Naive B cell (primary cell): Measurements from ENCODE around the gene BMX. TPM values are rescaled to one million over a fixed set of nuclear protein-coding genes. Genes with fewer than 3 reads are reported as not detected.

Experiments used
- ATAC-seq, 2 donors: fragments of 150-1000 bp; cut with Tn5 transposase; 2 replicates each; pipeline ENCODE4 v1.10.0; 2021; ENCODE audit warnings: low read depth in 2 of 2, mild to moderate bottlenecking in 2 of 2, moderate library complexity in 2 of 2
- DNase-seq: peaks from one replicate; pipeline ENCODE4 v3.0.0; 2022
- H3K27ac Mint-ChIP-seq, 6 donors: one replicate each; pipeline ENCODE4 v1.8.0; 2020 to 2022; ENCODE audit warnings: mild to moderate bottlenecking in 6 of 6, mixed read lengths in 6 of 6, moderate library complexity in 5 of 6, inconsistent platforms in 2 of 6
- H3K27me3 Mint-ChIP-seq, 3 donors: one replicate each; pipeline ENCODE4 v1.8.0; 2021 to 2022; ENCODE audit warnings: mixed read lengths in 3 of 3, mild to moderate bottlenecking in 1 of 3
- H3K36me3 Mint-ChIP-seq, 2 donors: one replicate each; pipeline ENCODE4 v1.8.0; 2020 to 2022; ENCODE audit warnings: mixed read lengths in 2 of 2, inconsistent platforms in 1 of 2, mild to moderate bottlenecking in 1 of 2
- H3K4me1 Mint-ChIP-seq, 3 donors: one replicate each; pipeline ENCODE4 v1.8.0; 2020 to 2022; ENCODE audit warnings: mixed read lengths in 3 of 3, inconsistent platforms in 1 of 3, mild to moderate bottlenecking in 1 of 3, moderate library complexity in 1 of 3
- H3K4me3 Mint-ChIP-seq, 8 donors: one replicate each; pipeline ENCODE4 v1.8.0; 2020 to 2022; ENCODE audit warnings: mild to moderate bottlenecking in 8 of 8, mixed read lengths in 8 of 8, moderate library complexity in 8 of 8, inconsistent platforms in 2 of 8
- H3K9me3 Mint-ChIP-seq, 7 donors: one replicate each; pipeline ENCODE4 v1.8.0; 2020 to 2022; ENCODE audit warnings: mixed read lengths in 7 of 7, mild to moderate bottlenecking in 5 of 7, inconsistent platforms in 2 of 7, moderate library complexity in 1 of 7
- polyA plus RNA-seq, 6 donors: library from polyadenylated mRNA; unstranded; fragments of 300-500 nt; fragmentation: Illumina TruSeq; gene quantifications; one replicate each; pipeline ENCODE4 v1.2.3, GENCODE V29; 2021; ENCODE audit warnings: low read depth in 6 of 6

BMX gene
- not detected for polyA plus RNA-seq

DNA sequence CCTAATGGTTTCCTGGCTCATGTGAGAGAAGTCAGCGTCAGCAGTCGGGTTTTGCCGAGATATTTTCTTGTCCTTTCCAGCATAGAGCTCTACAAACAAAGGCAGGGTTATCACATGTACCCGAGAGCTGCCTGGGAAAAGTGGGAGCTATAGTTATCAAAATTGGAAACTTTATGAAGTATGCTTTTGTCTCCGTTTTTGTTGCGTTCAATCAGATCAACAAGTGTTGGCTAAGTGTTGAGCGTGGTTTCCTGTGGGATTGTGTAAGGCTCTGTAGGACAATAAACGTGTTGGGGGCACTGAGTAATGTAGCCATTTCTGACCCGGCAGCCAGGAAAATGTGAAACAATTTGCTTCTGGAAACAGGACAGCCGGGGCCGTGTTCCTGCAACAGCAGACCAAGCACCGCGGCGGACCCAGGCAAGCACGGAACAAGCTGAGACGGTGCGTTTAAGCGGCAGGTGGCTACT lies at the start of gene BMX:
BMX (plus strand) TSS at position 311 of the 470 bp plus-strand sequence. CDS start 7,547 bp downstream, outside the sequence.
- H3K9me3 Mint-ChIP-seq = no peaks in the 10 kb centered on the region
- peaks cover 0 to 7% (median 3%) of the 10 kb centered on the region in 3 donors for H3K4me1 Mint-ChIP-seq
- H3K27me3 Mint-ChIP-seq = peaks cover 9 to 77% (median 25%) of the 10 kb centered on the region in 3 donors
- H3K27ac Mint-ChIP-seq = peak within 1 kb of the TSS in 1 of 6 donors; percentile 69
- H3K36me3 Mint-ChIP-seq = no peaks in the 10 kb centered on the region
- no peak for ATAC-seq
- H3K4me3 Mint-ChIP-seq = no peak within 1 kb of the TSS
- DNase-seq = no peak

- DNase-seq = no peak
- no peaks in the 10 kb centered on the region for H3K4me1 Mint-ChIP-seq
- H3K27me3 Mint-ChIP-seq = peaks cover 0 to 35% (median 0%) of the 10 kb centered on the region in 3 donors
- no peak overlapping the region for H3K4me3 Mint-ChIP-seq
- no peak overlapping the region for H3K27ac Mint-ChIP-seq
- no peak for ATAC-seq
- no peaks in the 10 kb centered on the region for H3K9me3 Mint-ChIP-seq
- no peaks in the 10 kb centered on the region for H3K36me3 Mint-ChIP-seq
Measured at GRCh38 chrX:15451913-15452312, 48.7 kb upstream of the BMX start.

- H3K36me3 Mint-ChIP-seq = no peaks in the 10 kb centered on the region
- peak overlapping the region in 2 of 6 donors; percentile 17 to 78 for H3K27ac Mint-ChIP-seq
- H3K9me3 Mint-ChIP-seq = no peaks in the 10 kb centered on the region
- ATAC-seq = no peak
- H3K4me3 Mint-ChIP-seq = no peak overlapping the region
- peaks cover 0 to 17% (median 9%) of the 10 kb centered on the region in 3 donors for H3K27me3 Mint-ChIP-seq
- DNase-seq = no peak
- H3K4me1 Mint-ChIP-seq = peaks cover 0 to 6% (median 4%) of the 10 kb centered on the region in 3 donors
Measured at GRCh38 chrX:15464704-15465103, 35.9 kb upstream of the BMX start.

DNA sequence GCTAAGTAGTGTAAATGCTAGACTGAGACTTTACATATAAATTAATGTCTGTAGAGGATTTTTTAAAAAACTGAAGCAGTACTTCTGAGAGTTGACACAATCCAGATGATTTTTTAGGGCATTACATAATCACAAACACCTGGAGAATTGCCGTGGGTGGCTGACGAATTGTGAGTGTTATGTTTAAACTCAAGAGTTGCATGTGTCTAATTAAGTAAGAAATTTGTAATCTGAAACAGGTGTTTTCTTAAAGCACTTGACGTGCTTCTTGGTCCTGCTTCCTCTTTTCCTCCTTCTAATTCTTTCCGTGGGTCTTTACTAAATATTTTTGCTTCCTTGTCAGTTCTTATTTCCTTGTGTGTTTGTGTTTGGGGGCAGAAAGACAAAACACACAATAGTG lies 35.3 kb upstream of the BMX start:
- peak overlapping the region in 4 of 6 donors; percentile 3 to 78 (median 12) for H3K27ac Mint-ChIP-seq
- H3K4me3 Mint-ChIP-seq = no peak overlapping the region
- DNase-seq (peak; percentile 18), ATAC-seq (peak; percentile 65 to 71)
- peaks cover 0 to 6% (median 4%) of the 10 kb centered on the region in 3 donors for H3K4me1 Mint-ChIP-seq
- no peaks in the 10 kb centered on the region for H3K36me3 Mint-ChIP-seq
- no peaks in the 10 kb centered on the region for H3K9me3 Mint-ChIP-seq
- H3K27me3 Mint-ChIP-seq = peaks cover 0 to 16% (median 6%) of the 10 kb centered on the region in 3 donors

- Mint-ChIP-seq H3K4me3 (no peak overlapping the region), H3K27ac (peak overlapping the region in 2 of 6 donors; percentile 17), H3K27me3 (peaks cover 0 to 9% (median 5%) of the 10 kb centered on the region in 3 donors), H3K36me3 (no peaks in the 10 kb centered on the region), H3K4me1 (peaks cover 0 to 6% (median 4%) of the 10 kb centered on the region in 3 donors), H3K9me3 (no peaks in the 10 kb centered on the region)
- no peak for DNase-seq
- ATAC-seq = no peak
Measured at GRCh38 chrX:15465896-15466651, 34.5 kb upstream of the BMX start.

- Mint-ChIP-seq H3K27me3 (peaks cover 0 to 9% (median 5%) of the 10 kb centered on the region in 3 donors), H3K4me1 (peaks cover 0 to 6% (median 4%) of the 10 kb centered on the region in 3 donors), H3K27ac (peak overlapping the region in 2 of 6 donors; percentile 21 to 24), H3K9me3 (no peaks in the 10 kb centered on the region), H3K4me3 (no peak overlapping the region), H3K36me3 (no peaks in the 10 kb centered on the region)
- DNase-seq (no peak), ATAC-seq (no peak)
Measured at GRCh38 chrX:15468036-15468435, 32.6 kb upstream of the BMX start.

DNA sequence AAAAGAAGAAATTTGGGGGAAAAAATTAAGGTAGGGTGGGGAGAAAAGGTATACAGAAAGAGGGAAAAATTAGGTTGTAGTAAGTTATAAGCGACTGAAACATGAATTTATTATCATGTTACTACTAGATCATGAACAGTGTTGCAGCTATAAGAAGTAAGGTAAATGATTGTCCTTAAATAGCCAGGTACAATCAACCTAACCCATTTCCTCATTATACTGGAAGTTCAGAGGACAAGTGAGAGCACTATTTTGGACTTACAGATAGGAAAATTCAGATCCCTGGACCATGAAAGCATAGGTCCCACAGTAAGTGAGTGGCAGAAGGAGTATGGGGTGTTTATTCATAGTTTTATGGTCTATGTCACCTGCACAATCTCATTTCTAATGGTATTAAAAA lies 31.0 kb upstream of the BMX start:
- H3K27ac Mint-ChIP-seq = no peak overlapping the region
- no peak for DNase-seq
- ATAC-seq = no peak
- H3K4me3 Mint-ChIP-seq = no peak overlapping the region
- peaks cover 0 to 6% (median 4%) of the 10 kb centered on the region in 3 donors for H3K4me1 Mint-ChIP-seq
- no peaks in the 10 kb centered on the region for H3K36me3 Mint-ChIP-seq
- peaks cover 0 to 14% (median 5%) of the 10 kb centered on the region in 3 donors for H3K27me3 Mint-ChIP-seq
- no peaks in the 10 kb centered on the region for H3K9me3 Mint-ChIP-seq

DNA sequence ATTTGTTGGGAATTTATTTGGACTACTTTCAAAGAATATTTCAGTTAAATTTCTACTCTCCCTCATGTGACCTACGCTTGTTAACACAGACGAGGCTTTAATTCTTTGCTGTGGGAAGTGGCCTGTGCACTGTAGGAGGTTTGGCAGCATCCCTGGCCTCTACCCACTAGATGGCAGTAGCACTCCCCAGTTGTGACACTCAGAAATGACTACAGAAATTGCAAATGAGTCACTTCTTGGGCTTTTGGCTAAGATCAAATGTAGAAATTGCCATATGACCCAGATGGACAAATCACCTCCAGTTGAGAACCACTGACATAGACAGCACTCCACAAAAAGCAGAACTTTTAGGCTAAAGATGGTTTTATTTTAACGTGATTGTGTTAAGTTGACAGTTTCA lies 29.6 kb upstream of the BMX start:
- no peak overlapping the region for H3K4me3 Mint-ChIP-seq
- no peaks in the 10 kb centered on the region for H3K36me3 Mint-ChIP-seq
- ATAC-seq (peak; percentile 38 to 67), DNase-seq (peak; percentile 25)
- H3K9me3 Mint-ChIP-seq = no peaks in the 10 kb centered on the region
- peak overlapping the region in 1 of 6 donors; percentile 47 for H3K27ac Mint-ChIP-seq
- peaks cover 0 to 17% (median 0%) of the 10 kb centered on the region in 3 donors for H3K27me3 Mint-ChIP-seq
- no peaks in the 10 kb centered on the region for H3K4me1 Mint-ChIP-seq

- Mint-ChIP-seq H3K27ac (no peak overlapping the region), H3K9me3 (no peaks in the 10 kb centered on the region), H3K4me1 (no peaks in the 10 kb centered on the region), H3K4me3 (no peak overlapping the region), H3K36me3 (no peaks in the 10 kb centered on the region), H3K27me3 (peaks cover 0 to 8% (median 0%) of the 10 kb centered on the region in 3 donors)
- no peak for ATAC-seq
- no peak for DNase-seq
Measured at GRCh38 chrX:15472531-15472930, 28.1 kb upstream of the BMX start.

DNA sequence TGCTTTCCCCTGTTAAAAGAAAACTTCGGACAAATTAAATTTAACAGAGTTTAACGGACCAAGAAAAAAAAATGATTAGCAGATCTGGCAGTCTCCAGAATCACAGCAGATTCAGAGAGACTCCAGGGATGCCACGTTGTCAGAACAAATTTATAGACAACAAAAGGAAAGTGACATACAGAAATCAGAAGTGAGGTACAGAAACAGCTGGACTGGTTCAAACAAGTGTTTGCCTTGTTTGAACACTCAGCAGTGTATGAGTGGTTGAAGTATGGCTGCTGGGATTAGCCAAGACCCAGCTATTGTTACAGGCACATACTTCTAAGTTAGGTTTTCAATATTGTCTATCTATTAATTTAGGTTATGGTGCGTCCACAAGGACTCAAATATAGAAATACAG lies 26.6 kb upstream of the BMX start:
- Mint-ChIP-seq H3K27me3 (peaks cover 9 to 17% (median 9%) of the 10 kb centered on the region in 3 donors), H3K36me3 (no peaks in the 10 kb centered on the region), H3K27ac (no peak overlapping the region), H3K4me3 (no peak overlapping the region), H3K4me1 (no peaks in the 10 kb centered on the region), H3K9me3 (peaks cover 0 to 2% (median 0%) of the 10 kb centered on the region in 7 donors)
- DNase-seq (no peak), ATAC-seq (no peak)

DNA sequence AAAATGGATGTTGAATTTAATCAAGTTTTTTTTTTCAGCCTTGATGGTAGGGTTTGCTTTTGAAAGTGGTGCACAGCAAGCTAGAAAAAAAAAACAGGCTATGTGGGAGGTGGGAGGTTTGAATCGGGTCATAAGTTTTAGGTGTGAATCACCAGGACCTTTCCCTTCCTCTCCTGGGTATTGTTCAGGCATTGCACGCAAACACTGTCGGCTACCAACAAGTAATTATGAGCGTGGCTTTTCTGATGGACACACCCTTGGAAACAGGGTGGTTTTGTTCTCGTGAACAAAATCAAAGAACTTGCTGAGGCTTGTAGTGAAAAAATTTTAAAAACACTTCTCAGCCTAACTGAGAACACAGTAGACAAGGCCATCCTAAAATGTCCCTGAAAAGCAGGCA lies 25.6 kb upstream of the BMX start:
- DNase-seq = no peak
- Mint-ChIP-seq H3K36me3 (no peaks in the 10 kb centered on the region), H3K27ac (no peak overlapping the region), H3K27me3 (peaks cover 9 to 17% (median 9%) of the 10 kb centered on the region in 3 donors), H3K4me1 (no peaks in the 10 kb centered on the region), H3K9me3 (peaks cover 0 to 2% (median 0%) of the 10 kb centered on the region in 7 donors), H3K4me3 (no peak overlapping the region)
- ATAC-seq = no peak

GRCh38 chrX:15475486-15475885 lies 25.1 kb upstream of the BMX start:
- H3K27ac Mint-ChIP-seq = no peak overlapping the region
- peaks cover 9 to 17% (median 9%) of the 10 kb centered on the region in 3 donors for H3K27me3 Mint-ChIP-seq
- peaks cover 0 to 2% (median 0%) of the 10 kb centered on the region in 7 donors for H3K9me3 Mint-ChIP-seq
- no peaks in the 10 kb centered on the region for H3K36me3 Mint-ChIP-seq
- no peak overlapping the region for H3K4me3 Mint-ChIP-seq
- DNase-seq (no peak), ATAC-seq (no peak)
- H3K4me1 Mint-ChIP-seq = no peaks in the 10 kb centered on the region

GRCh38 chrX:15483891-15484290 lies 16.7 kb upstream of the BMX start:
- Mint-ChIP-seq H3K27ac (no peak overlapping the region), H3K9me3 (peaks cover 0 to 4% (median 0%) of the 10 kb centered on the region in 7 donors), H3K36me3 (no peaks in the 10 kb centered on the region), H3K27me3 (peaks cover 0 to 15% (median 13%) of the 10 kb centered on the region in 3 donors), H3K4me1 (no peaks in the 10 kb centered on the region), H3K4me3 (no peak overlapping the region)
- ATAC-seq (no peak), DNase-seq (no peak)

GRCh38 chrX:15492469-15492868 lies 8.1 kb upstream of the BMX start:
- Mint-ChIP-seq H3K36me3 (no peaks in the 10 kb centered on the region), H3K27ac (no peak overlapping the region), H3K4me1 (peaks cover 0 to 11% (median 9%) of the 10 kb centered on the region in 3 donors), H3K4me3 (peak overlapping the region in 3 of 8 donors; percentile 54 to 81 (median 80)), H3K9me3 (peaks cover 0 to 4% (median 0%) of the 10 kb centered on the region in 7 donors), H3K27me3 (peaks cover 11 to 57% (median 19%) of the 10 kb centered on the region in 3 donors)
- ATAC-seq (no peak), DNase-seq (no peak)
